Measurements from ENCODE around the gene HSPA8. TPM values are rescaled to one million over a fixed set of nuclear protein-coding genes. Genes with fewer than 3 reads are reported as not detected.

The HSPA8 gene
- total and polyA plus RNA-seq, 2 of the 13 experiments (the other 11 are each of a cell fraction or from before 2014, with no cell fraction given), result 936 to 2,151 TPM

DNA sequence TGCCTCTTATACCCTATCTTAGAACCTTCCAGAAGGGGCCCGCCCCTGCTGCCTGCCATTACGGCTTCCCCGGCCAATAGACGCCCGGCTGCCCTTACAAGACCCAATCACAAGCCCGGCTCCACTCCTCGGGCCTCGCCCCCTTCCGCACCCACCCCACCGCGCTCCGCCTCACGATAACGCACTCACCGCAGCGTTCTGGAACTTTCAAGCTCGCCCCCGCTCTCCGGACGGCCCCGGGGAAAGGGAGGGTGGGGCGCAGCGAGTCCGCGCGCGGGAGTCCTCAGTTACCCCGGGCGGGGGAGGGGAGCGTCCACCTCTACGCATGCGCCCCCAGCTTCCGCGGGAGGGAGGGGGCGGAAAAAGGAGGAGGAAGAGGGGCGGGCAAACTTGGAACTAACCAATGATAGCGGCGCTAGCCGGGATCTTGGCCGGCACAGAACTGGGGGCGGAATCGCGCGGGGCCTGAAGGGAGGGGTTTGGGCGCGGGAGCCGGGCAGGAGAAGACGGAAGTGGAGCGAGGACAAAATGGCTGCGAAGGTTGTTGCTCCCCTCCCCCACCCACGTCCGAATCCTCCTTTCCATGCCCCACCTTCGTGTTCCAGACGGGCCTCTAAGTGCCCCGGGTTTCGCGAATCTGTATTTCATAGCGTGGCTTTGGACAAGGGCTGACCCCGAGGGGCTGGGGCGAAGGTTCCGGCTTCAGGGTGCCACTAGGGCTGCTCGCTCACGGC is 389 bp upstream of the HSPA8 start (continued):
- TF ChIP-seq, protein P1, sequence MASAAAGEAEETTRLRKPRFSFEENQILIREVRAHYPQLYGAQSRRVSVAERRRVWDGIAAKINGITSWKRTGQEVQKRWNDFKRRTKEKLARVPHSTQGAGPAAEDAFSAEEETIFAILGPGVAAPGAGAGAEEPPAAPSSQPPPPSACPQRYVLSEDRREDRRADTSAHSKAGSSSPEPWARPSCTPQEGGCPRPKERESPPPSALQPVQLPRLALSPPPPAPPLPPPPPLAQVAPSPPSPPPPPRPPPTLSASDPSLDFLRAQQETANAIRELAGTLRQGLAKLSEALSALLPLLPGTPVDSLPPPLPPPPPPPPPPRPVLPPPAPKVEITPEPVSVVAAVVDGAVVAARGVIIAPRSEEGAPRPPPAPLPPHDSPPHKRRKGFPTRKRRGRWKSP (CRISPR knock-in tag; IDR thresholded peaks at IDR 0.05), result peak; percentile 73
- TF ChIP-seq GATAD2A (CRISPR knock-in tag; IDR thresholded peaks at IDR 0.05) (no peak; the same call in none of the 2 replicates), SIX4 (CRISPR knock-in tag; IDR thresholded peaks at IDR 0.05) (no peak), XBP1 (CRISPR knock-in tag; IDR thresholded peaks at IDR 0.05) (peak; percentile 78; the same call in 1 of the 2 replicates), MED1 (CRISPR knock-in tag; IDR thresholded peaks at IDR 0.05) (peak; percentile 58), ZNF317 (CRISPR knock-in tag; IDR thresholded peaks at IDR 0.05) (no peak), KLF12 (CRISPR knock-in tag; IDR thresholded peaks at IDR 0.05; ENCODE audit: borderline replicate concordance) (peak; percentile 53; the same call in 1 of the 2 replicates), NFRKB (IDR thresholded peaks at IDR 0.05) (peak; percentile 97), CC2D1A (CRISPR knock-in tag; IDR thresholded peaks at IDR 0.05) (no peak), IRF2 (CRISPR knock-in tag; IDR thresholded peaks at IDR 0.05) (peak; percentile 56; the same call in 1 of the 2 replicates), ZNF34 (CRISPR knock-in tag; IDR thresholded peaks at IDR 0.05; ENCODE audit: borderline replicate concordance) (no peak), MED13 (CRISPR knock-in tag; IDR thresholded peaks at IDR 0.05) (0 out of 2 replicates have a peak, but pooled peaks have one; percentile 33), ETV6 (CRISPR knock-in tag; conservative IDR thresholded peaks at IDR 0.05) (no peak), SSRP1 (CRISPR knock-in tag; IDR thresholded peaks at IDR 0.05) (no peak), NKX3-1 (CRISPR knock-in tag; IDR thresholded peaks at IDR 0.05) (peak; percentile 55; the same call in 1 of the 2 replicates), ZNF878 (CRISPR knock-in tag; IDR thresholded peaks at IDR 0.05) (peak; percentile 68), HOXA5 (CRISPR knock-in tag; IDR thresholded peaks at IDR 0.05) (no peak; the same call in 1 of the 2 replicates)
- TF ChIP-seq, protein P2, sequence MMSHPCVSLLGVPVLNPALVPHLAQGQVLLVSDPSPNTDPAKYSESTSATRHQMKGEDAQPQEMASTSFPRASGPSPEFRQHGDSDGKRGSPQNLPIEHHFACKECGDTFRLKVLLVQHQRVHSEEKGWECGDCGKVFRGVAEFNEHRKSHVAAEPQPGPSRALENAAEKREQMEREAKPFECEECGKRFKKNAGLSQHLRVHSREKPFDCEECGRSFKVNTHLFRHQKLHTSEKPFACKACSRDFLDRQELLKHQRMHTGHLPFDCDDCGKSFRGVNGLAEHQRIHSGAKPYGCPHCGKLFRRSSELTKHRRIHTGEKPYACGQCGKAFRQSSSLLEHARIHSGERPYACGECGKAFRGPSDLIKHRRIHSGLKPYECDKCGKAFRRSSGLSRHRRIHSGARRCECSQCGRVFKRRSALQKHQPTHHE (CRISPR knock-in tag; IDR thresholded peaks at IDR 0.05; ENCODE audit: borderline replicate concordance), result no peak
- TF ChIP-seq, protein P3, sequence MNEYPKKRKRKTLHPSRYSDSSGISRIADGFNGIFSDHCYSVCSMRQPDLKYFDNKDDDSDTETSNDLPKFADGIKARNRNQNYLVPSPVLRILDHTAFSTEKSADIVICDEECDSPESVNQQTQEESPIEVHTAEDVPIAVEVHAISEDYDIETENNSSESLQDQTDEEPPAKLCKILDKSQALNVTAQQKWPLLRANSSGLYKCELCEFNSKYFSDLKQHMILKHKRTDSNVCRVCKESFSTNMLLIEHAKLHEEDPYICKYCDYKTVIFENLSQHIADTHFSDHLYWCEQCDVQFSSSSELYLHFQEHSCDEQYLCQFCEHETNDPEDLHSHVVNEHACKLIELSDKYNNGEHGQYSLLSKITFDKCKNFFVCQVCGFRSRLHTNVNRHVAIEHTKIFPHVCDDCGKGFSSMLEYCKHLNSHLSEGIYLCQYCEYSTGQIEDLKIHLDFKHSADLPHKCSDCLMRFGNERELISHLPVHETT (CRISPR knock-in tag; conservative IDR thresholded peaks at IDR 0.05), result no peak; the same call in 1 of the 2 replicates
- TF ChIP-seq, protein P4, sequence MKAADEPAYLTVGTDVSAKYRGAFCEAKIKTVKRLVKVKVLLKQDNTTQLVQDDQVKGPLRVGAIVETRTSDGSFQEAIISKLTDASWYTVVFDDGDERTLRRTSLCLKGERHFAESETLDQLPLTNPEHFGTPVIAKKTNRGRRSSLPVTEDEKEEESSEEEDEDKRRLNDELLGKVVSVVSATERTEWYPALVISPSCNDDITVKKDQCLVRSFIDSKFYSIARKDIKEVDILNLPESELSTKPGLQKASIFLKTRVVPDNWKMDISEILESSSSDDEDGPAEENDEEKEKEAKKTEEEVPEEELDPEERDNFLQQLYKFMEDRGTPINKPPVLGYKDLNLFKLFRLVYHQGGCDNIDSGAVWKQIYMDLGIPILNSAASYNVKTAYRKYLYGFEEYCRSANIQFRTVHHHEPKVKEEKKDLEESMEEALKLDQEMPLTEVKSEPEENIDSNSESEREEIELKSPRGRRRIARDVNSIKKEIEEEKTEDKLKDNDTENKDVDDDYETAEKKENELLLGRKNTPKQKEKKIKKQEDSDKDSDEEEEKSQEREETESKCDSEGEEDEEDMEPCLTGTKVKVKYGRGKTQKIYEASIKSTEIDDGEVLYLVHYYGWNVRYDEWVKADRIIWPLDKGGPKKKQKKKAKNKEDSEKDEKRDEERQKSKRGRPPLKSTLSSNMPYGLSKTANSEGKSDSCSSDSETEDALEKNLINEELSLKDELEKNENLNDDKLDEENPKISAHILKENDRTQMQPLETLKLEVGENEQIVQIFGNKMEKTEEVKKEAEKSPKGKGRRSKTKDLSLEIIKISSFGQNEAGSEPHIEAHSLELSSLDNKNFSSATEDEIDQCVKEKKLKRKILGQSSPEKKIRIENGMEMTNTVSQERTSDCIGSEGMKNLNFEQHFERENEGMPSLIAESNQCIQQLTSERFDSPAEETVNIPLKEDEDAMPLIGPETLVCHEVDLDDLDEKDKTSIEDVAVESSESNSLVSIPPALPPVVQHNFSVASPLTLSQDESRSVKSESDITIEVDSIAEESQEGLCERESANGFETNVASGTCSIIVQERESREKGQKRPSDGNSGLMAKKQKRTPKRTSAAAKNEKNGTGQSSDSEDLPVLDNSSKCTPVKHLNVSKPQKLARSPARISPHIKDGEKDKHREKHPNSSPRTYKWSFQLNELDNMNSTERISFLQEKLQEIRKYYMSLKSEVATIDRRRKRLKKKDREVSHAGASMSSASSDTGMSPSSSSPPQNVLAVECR (CRISPR knock-in tag; IDR thresholded peaks at IDR 0.05; ENCODE audit: borderline replicate concordance), result no peak; the same call in 1 of the 2 replicates
